Measurements from ENCODE around the gene DUOX1.
"Not testable (repeated sequence)": the region's sequence is repeated elsewhere in the genome, so short reads cannot be mapped to it uniquely, and the experiment has no call there.

Gene DUOX1

DNA sequence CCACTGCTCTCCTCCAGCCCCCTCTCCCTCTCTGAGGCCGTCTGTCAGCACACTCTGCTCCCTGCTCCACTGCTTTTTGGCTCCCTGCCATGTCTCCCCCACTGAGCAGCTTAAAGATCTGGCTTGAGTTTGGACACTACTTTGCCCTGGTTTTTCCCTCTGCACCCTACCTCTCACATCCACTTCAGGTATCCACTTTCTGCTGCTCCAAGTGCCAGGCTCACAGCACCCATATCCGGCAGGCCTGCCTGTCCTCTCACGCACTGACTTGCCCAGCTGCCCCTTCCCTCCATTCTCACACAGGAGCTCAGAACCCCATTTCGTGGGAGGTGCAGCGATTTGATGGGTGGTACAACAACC is 3.7 kb downstream of the DUOX1 start:
- no peaks in the 10 kb centered on the region for H3K36me3 ChIP-seq (ENCODE audit: control insufficient read depth in 2 of 2, insufficient read depth in 2 of 2, low read length in 2 of 2)
- no peak overlapping the region for H3K4me3 ChIP-seq (ENCODE audit: low read length in 2 of 2)
- no peak overlapping the region for H3K27ac ChIP-seq (ENCODE audit: low read depth in 2 of 2, low read length in 2 of 2)
- H3K27me3 ChIP-seq (ENCODE audit: control insufficient read depth in 2 of 2, insufficient read depth in 2 of 2, low read length in 2 of 2): peaks cover 27% of the 10 kb centered on the region in 2 donors
- peaks cover 6 to 7% of the 10 kb centered on the region in 2 donors for H3K4me1 ChIP-seq (ENCODE audit: control insufficient read depth in 2 of 2, insufficient read depth in 2 of 2, low read length in 2 of 2)
- no peaks in the 10 kb centered on the region for H3K9me3 ChIP-seq (ENCODE audit: control insufficient read depth in 2 of 2, low read length in 2 of 2)
- H3K9ac ChIP-seq (ENCODE audit: low read depth in 1 of 2, low read length in 2 of 2): no peak overlapping the region

- no peak overlapping the region for H3K27ac ChIP-seq (ENCODE audit: low read depth in 2 of 2, low read length in 2 of 2)
- H3K9me3 ChIP-seq (ENCODE audit: control insufficient read depth in 2 of 2, low read length in 2 of 2): no peaks in the 10 kb centered on the region
- peaks cover 3 to 7% of the 10 kb centered on the region in 2 donors for H3K4me1 ChIP-seq (ENCODE audit: control insufficient read depth in 2 of 2, insufficient read depth in 2 of 2, low read length in 2 of 2)
- peaks cover 22 to 24% of the 10 kb centered on the region in 2 donors for H3K27me3 ChIP-seq (ENCODE audit: control insufficient read depth in 2 of 2, insufficient read depth in 2 of 2, low read length in 2 of 2)
- H3K36me3 ChIP-seq (ENCODE audit: control insufficient read depth in 2 of 2, insufficient read depth in 2 of 2, low read length in 2 of 2): no peaks in the 10 kb centered on the region
- H3K4me3 ChIP-seq (ENCODE audit: low read length in 2 of 2): no peak overlapping the region
- H3K9ac ChIP-seq (ENCODE audit: low read depth in 1 of 2, low read length in 2 of 2): no peak overlapping the region
These were observed 4.3 kb downstream of the DUOX1 start for GRCh38 chr15:45134046-45134445.

DNA sequence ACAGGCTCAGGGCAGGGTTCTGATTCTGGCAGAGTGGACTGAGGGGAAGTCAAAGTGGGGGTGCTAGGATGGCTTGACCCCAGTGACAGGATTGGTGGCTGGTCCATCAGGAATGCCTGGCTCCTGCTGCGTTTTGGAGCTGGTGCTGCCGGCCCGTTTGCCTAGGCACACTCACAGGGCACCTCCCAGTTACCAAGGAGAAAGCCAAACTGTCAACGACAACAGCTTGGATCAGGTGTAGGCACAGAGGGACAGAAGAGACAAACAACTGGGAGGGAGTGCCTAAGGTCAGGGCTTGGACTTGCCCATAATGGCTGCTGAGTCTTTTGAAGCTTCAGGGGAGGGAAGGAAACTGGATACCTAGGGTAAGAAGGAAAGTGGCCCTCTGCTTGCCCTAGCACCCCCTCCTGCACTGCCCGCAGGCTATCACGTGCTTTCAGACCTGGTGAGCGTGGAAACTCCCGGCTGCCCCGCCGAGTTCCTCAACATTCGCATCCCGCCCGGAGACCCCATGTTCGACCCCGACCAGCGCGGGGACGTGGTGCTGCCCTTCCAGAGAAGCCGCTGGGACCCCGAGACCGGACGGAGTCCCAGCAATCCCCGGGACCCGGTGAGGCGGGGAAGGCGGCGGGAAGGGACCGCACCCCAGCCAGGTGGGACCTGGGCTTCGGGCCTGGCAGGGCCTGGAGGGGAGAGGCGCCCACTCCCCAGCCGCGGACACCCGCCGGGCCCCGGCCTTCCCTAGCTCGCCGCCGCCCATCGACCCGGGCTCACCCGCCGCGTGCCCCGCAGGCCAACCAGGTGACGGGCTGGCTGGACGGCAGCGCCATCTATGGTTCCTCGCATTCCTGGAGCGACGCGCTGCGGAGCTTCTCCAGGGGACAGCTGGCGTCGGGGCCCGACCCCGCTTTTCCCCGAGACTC is 5.1 kb downstream of the DUOX1 start:
- Histone ChIP-seq H3K9me3 (ENCODE audit: control insufficient read depth in 2 of 2, low read length in 2 of 2) (no peaks in the 10 kb centered on the region), H3K27me3 (ENCODE audit: control insufficient read depth in 2 of 2, insufficient read depth in 2 of 2, low read length in 2 of 2) (peaks cover 17 to 24% of the 10 kb centered on the region in 2 donors), H3K4me3 (ENCODE audit: low read length in 2 of 2) (peak overlapping the region; percentile 31 to 38), H3K27ac (ENCODE audit: low read depth in 2 of 2, low read length in 2 of 2) (no peak overlapping the region), H3K9ac (ENCODE audit: low read depth in 1 of 2, low read length in 2 of 2) (no peak overlapping the region), H3K4me1 (ENCODE audit: control insufficient read depth in 2 of 2, insufficient read depth in 2 of 2, low read length in 2 of 2) (peaks cover 2 to 3% of the 10 kb centered on the region in 2 donors), H3K36me3 (ENCODE audit: control insufficient read depth in 2 of 2, insufficient read depth in 2 of 2, low read length in 2 of 2) (no peaks in the 10 kb centered on the region)

DNA sequence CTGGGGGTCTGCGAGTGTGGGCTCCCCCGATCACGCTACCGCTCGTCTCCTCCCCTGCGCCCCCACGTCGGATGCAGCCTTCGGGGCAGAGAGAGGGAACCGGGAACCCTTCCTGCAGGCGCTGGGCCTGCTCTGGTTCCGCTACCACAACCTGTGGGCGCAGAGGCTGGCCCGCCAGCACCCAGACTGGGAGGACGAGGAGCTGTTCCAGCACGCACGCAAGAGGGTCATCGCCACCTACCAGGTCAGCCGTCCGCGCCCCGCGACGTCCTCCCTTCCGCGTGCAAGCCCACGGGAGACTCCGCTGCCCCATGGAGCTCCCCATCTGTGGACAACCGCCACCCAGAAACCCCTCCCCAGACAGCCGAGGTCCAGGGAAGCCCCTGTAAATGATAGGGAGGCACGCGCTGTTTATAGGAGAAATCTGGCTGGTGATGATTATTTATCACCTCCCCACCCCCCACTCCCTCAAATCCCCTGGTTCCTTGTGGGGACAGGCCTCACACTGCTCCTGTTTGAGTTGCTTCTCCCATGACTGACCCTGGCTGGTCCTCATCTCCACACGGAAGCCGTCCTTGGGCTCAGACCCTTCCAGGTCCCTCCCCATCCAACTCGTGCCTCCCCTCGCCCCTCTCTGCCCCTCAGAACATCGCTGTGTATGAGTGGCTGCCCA is 6.0 kb downstream of the DUOX1 start:
- not testable (repeated sequence) for H3K36me3 ChIP-seq (ENCODE audit: control insufficient read depth in 2 of 2, insufficient read depth in 2 of 2, low read length in 2 of 2); H3K9me3 ChIP-seq (ENCODE audit: control insufficient read depth in 2 of 2, low read length in 2 of 2); H3K9ac ChIP-seq (ENCODE audit: low read depth in 1 of 2, low read length in 2 of 2); H3K4me3 ChIP-seq (ENCODE audit: low read length in 2 of 2); H3K27ac ChIP-seq (ENCODE audit: low read depth in 2 of 2, low read length in 2 of 2); H3K4me1 ChIP-seq (ENCODE audit: control insufficient read depth in 2 of 2, insufficient read depth in 2 of 2, low read length in 2 of 2)
- peaks cover 10 to 18% of the 10 kb centered on the region in 2 donors for H3K27me3 ChIP-seq (ENCODE audit: control insufficient read depth in 2 of 2, insufficient read depth in 2 of 2, low read length in 2 of 2)

DNA sequence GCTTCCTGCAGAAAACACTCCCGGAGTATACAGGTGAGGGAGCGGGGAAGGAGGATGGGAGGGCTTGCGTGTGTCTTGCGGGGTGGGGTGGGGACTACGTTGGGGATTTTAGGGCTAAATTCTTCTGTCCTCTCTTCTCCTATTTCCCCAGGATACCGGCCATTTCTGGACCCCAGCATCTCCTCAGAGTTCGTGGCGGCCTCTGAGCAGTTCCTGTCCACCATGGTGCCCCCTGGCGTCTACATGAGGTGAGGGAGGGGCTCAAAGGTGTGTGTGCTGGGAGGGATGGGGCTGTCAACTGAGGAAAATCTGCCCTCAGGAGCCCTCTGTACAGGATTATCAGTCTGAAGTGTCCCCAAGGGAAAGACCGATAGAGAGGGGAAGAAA is 6.6 kb downstream of the DUOX1 start:
- Histone ChIP-seq H3K27me3 (ENCODE audit: control insufficient read depth in 2 of 2, insufficient read depth in 2 of 2, low read length in 2 of 2) (peaks cover 10 to 18% of the 10 kb centered on the region in 2 donors), H3K4me3 (ENCODE audit: low read length in 2 of 2) (no peak overlapping the region), H3K36me3 (ENCODE audit: control insufficient read depth in 2 of 2, insufficient read depth in 2 of 2, low read length in 2 of 2) (no peaks in the 10 kb centered on the region), H3K4me1 (ENCODE audit: control insufficient read depth in 2 of 2, insufficient read depth in 2 of 2, low read length in 2 of 2) (peaks cover 2 to 3% of the 10 kb centered on the region in 2 donors), H3K27ac (ENCODE audit: low read depth in 2 of 2, low read length in 2 of 2) (no peak overlapping the region), H3K9ac (ENCODE audit: low read depth in 1 of 2, low read length in 2 of 2) (no peak overlapping the region), H3K9me3 (ENCODE audit: control insufficient read depth in 2 of 2, low read length in 2 of 2) (no peaks in the 10 kb centered on the region)

DNA sequence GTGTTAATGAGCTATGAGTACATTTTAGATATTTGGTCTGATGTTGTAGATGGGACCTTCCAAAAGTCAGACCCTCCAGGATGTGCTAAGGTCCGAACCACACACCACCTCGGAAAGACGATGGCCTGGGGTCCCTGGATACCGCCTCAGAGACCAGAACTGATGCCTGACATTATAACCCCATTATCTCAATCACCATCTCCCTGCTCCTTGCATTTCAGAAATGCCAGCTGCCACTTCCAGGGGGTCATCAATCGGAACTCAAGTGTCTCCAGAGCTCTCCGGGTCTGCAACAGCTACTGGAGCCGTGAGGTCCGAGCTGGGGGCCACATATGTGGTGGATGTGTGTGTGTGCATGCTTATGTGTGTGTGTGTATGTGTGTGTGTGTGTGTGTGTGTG is 7.9 kb downstream of the DUOX1 start:
- Histone ChIP-seq H3K4me3 (ENCODE audit: low read length in 2 of 2) (no peak overlapping the region), H3K27me3 (ENCODE audit: control insufficient read depth in 2 of 2, insufficient read depth in 2 of 2, low read length in 2 of 2) (peaks cover 10 to 18% of the 10 kb centered on the region in 2 donors), H3K9ac (ENCODE audit: low read depth in 1 of 2, low read length in 2 of 2) (no peak overlapping the region), H3K36me3 (ENCODE audit: control insufficient read depth in 2 of 2, insufficient read depth in 2 of 2, low read length in 2 of 2) (no peaks in the 10 kb centered on the region), H3K4me1 (ENCODE audit: control insufficient read depth in 2 of 2, insufficient read depth in 2 of 2, low read length in 2 of 2) (peaks cover 2 to 3% of the 10 kb centered on the region in 2 donors), H3K27ac (ENCODE audit: low read depth in 2 of 2, low read length in 2 of 2) (no peak overlapping the region), H3K9me3 (ENCODE audit: control insufficient read depth in 2 of 2, low read length in 2 of 2) (no peaks in the 10 kb centered on the region)

- Histone ChIP-seq H3K36me3 (ENCODE audit: control insufficient read depth in 2 of 2, insufficient read depth in 2 of 2, low read length in 2 of 2) (no peaks in the 10 kb centered on the region), H3K4me3 (ENCODE audit: low read length in 2 of 2) (no peak overlapping the region), H3K27me3 (ENCODE audit: control insufficient read depth in 2 of 2, insufficient read depth in 2 of 2, low read length in 2 of 2) (peaks cover 3 to 14% of the 10 kb centered on the region in 2 donors), H3K9ac (ENCODE audit: low read depth in 1 of 2, low read length in 2 of 2) (no peak overlapping the region), H3K4me1 (ENCODE audit: control insufficient read depth in 2 of 2, insufficient read depth in 2 of 2, low read length in 2 of 2) (peaks cover 2 to 3% of the 10 kb centered on the region in 2 donors), H3K9me3 (ENCODE audit: control insufficient read depth in 2 of 2, low read length in 2 of 2) (no peaks in the 10 kb centered on the region), H3K27ac (ENCODE audit: low read depth in 2 of 2, low read length in 2 of 2) (no peak overlapping the region)
These were observed 9.3 kb downstream of the DUOX1 start for GRCh38 chr15:45138814-45139765.

GRCh38 chr15:45139770-45140169 is 10.0 kb downstream of the DUOX1 start:
- H3K9ac ChIP-seq (ENCODE audit: low read depth in 1 of 2, low read length in 2 of 2): no peak overlapping the region
- no peak overlapping the region for H3K27ac ChIP-seq (ENCODE audit: low read depth in 2 of 2, low read length in 2 of 2)
- no peak overlapping the region for H3K4me3 ChIP-seq (ENCODE audit: low read length in 2 of 2)
- H3K4me1 ChIP-seq (ENCODE audit: control insufficient read depth in 2 of 2, insufficient read depth in 2 of 2, low read length in 2 of 2): peaks cover 2 to 3% of the 10 kb centered on the region in 2 donors
- H3K9me3 ChIP-seq (ENCODE audit: control insufficient read depth in 2 of 2, low read length in 2 of 2): no peaks in the 10 kb centered on the region
- no peaks in the 10 kb centered on the region for H3K36me3 ChIP-seq (ENCODE audit: control insufficient read depth in 2 of 2, insufficient read depth in 2 of 2, low read length in 2 of 2)
- peaks cover 3 to 10% of the 10 kb centered on the region in 2 donors for H3K27me3 ChIP-seq (ENCODE audit: control insufficient read depth in 2 of 2, insufficient read depth in 2 of 2, low read length in 2 of 2)

- Histone ChIP-seq H3K36me3 (ENCODE audit: control insufficient read depth in 2 of 2, insufficient read depth in 2 of 2, low read length in 2 of 2) (no peaks in the 10 kb centered on the region), H3K9ac (ENCODE audit: low read depth in 1 of 2, low read length in 2 of 2) (no peak overlapping the region), H3K27me3 (ENCODE audit: control insufficient read depth in 2 of 2, insufficient read depth in 2 of 2, low read length in 2 of 2) (peaks cover 3 to 7% of the 10 kb centered on the region in 2 donors), H3K27ac (ENCODE audit: low read depth in 2 of 2, low read length in 2 of 2) (no peak overlapping the region), H3K4me3 (ENCODE audit: low read length in 2 of 2) (no peak overlapping the region), H3K4me1 (ENCODE audit: control insufficient read depth in 2 of 2, insufficient read depth in 2 of 2, low read length in 2 of 2) (no peaks in the 10 kb centered on the region), H3K9me3 (ENCODE audit: control insufficient read depth in 2 of 2, low read length in 2 of 2) (no peaks in the 10 kb centered on the region)
These were observed 10.9 kb downstream of the DUOX1 start for GRCh38 chr15:45140557-45141250.

Measured in mucosa of rectum (tissue), 2 donors.